Activated CD8-positive, alpha-beta memory T cell treated with anti-CD3 and anti-CD28 coated beads, Interleukin-2, amount 50 U/mL, for 48 hours (primary cell): Measurements from ENCODE around the gene FNDC4.
"Not testable (repeated sequence)": the region's sequence is repeated elsewhere in the genome, so short reads cannot be mapped to it uniquely, and the experiment has no call there.

Experiments used
- DNase-seq: peaks from one replicate; pipeline ENCODE4 v3.0.0-alpha.2; 2020

FNDC4 gene

GRCh38 chr2:27494944-27495554 is at the start of gene FNDC4:
FNDC4 (minus strand) TSS chr2:27495200; CDS start chr2:27494679, 521 bp downstream.
- no peak for DNase-seq

GRCh38 chr2:27544143-27544821 is 49.3 kb upstream of the FNDC4 start:
- no peak for DNase-seq

GRCh38 chr2:27539649-27540048 is 44.6 kb upstream of the FNDC4 start:
- DNase-seq, result not testable (repeated sequence)

- DNase-seq, result not testable (repeated sequence)
These were observed 43.9 kb upstream of the FNDC4 start for GRCh38 chr2:27538839-27539450.

- DNase-seq, result no peak
These were observed 42.3 kb upstream of the FNDC4 start for GRCh38 chr2:27537287-27537686.

GRCh38 chr2:27531983-27532382 is 37.0 kb upstream of the FNDC4 start:
- no peak for DNase-seq

- DNase-seq, result no peak
These were observed 32.2 kb upstream of the FNDC4 start for GRCh38 chr2:27527182-27527581.

GRCh38 chr2:27522400-27522945 is 27.5 kb upstream of the FNDC4 start:
- DNase-seq, result no peak

- no peak for DNase-seq
These were observed 25.3 kb upstream of the FNDC4 start for GRCh38 chr2:27520316-27520715.

- no peak for DNase-seq
These were observed 23.7 kb upstream of the FNDC4 start for GRCh38 chr2:27518782-27519113.

GRCh38 chr2:27518113-27518781 is 23.2 kb upstream of the FNDC4 start:
- no peak for DNase-seq

GRCh38 chr2:27509326-27509725 is 14.3 kb upstream of the FNDC4 start:
- DNase-seq, result no peak

- no peak for DNase-seq
These were observed 12.3 kb upstream of the FNDC4 start for GRCh38 chr2:27507293-27507692.

GRCh38 chr2:27506587-27506986 is 11.6 kb upstream of the FNDC4 start:
- DNase-seq, result no peak

- DNase-seq, result no peak
These were observed 7.1 kb upstream of the FNDC4 start for GRCh38 chr2:27502142-27502541.

- DNase-seq, result no peak
These were observed 6.0 kb upstream of the FNDC4 start for GRCh38 chr2:27501042-27501441.

GRCh38 chr2:27498975-27499374 is 4.0 kb upstream of the FNDC4 start:
- DNase-seq, result no peak

GRCh38 chr2:27497288-27497627 is 2.3 kb upstream of the FNDC4 start:
- no peak for DNase-seq

GRCh38 chr2:27496357-27497287 is 1.6 kb upstream of the FNDC4 start, which contains the start of gene GCKR:
GCKR (plus strand) TSS chr2:27496839; CDS start chr2:27496905, 66 bp downstream.
- no peak for DNase-seq

- DNase-seq, result no peak
These were observed 898 bp upstream of the FNDC4 start for GRCh38 chr2:27495840-27496356.

GRCh38 chr2:27494284-27494943 is 586 bp downstream of the FNDC4 start:
- no peak for DNase-seq

- no peak for DNase-seq
These were observed 1.1 kb downstream of the FNDC4 start for GRCh38 chr2:27493948-27494283.
